Subcutaneous adipose tissue (tissue), 4 donors: ENCODE data around the gene EYA2. TPM values are rescaled to one million over a fixed set of nuclear protein-coding genes. Genes with fewer than 3 reads are reported as not detected.

ENCODE experiments used
- CTCF ChIP-seq: fragments of 450-650 bp; IDR thresholded peaks from one replicate; pipeline ENCODE4 v1.5.1; 2016; ENCODE audit warnings: low read depth, mild to moderate bottlenecking, control low read depth, antibody characterized with exemption, moderate library complexity
- total RNA-seq, 4 donors: library from RNA; depleted of rRNA; stranded (reverse); fragments of >200 nt; gene quantifications; one replicate each; pipeline ENCODE4 v1.1.0, GENCODE V29; 2016

EYA2 gene
- total RNA-seq, 4 donors from 2014 or later, result 1.3 to 4.7 (median 2.8) TPM

GRCh38 chr20:47062226-47062890 lies 167.7 kb downstream of the EYA2 start:
- no peak for TF ChIP-seq CTCF

- no peak for TF ChIP-seq CTCF
These were observed 168.8 kb downstream of the EYA2 start for GRCh38 chr20:47063407-47063806.

- no peak for TF ChIP-seq CTCF
These were observed 169.2 kb downstream of the EYA2 start for GRCh38 chr20:47063808-47064207.

GRCh38 chr20:47066484-47067270 lies 172.0 kb downstream of the EYA2 start:
- TF ChIP-seq CTCF, result no peak

GRCh38 chr20:47067776-47068175 lies 173.1 kb downstream of the EYA2 start:
- no peak for TF ChIP-seq CTCF

- TF ChIP-seq CTCF, result no peak
These were observed 175.5 kb downstream of the EYA2 start for GRCh38 chr20:47070176-47070575.

- TF ChIP-seq CTCF, result no peak
These were observed 177.1 kb downstream of the EYA2 start for GRCh38 chr20:47071646-47072185.
